ENCODE measurements around the gene CDYL. TPM values are rescaled to one million over a fixed set of nuclear protein-coding genes. Genes with fewer than 3 reads are reported as not detected.

The CDYL gene
- total RNA-seq, 1 donor from 2014 or later, result 51.9 TPM

DNA sequence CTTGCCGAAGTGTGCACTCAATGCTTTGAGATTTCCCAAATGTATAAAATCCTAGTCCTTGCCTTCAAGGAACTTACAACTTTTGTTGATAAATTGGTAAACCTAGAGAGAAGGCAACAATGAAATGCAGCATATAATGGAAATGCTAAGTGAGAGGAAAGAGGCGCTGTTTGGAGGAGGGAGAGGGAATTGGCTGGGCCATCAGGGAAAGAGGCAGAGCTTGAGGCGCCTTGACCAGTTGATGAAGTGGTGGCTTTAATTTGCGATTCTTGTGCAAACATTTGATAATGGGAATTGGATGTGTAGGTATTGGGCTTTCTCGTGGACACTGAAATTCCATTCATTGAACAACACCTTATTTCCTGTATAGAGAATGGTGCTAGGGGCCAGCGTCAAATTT, 1.9 kb upstream of the CDYL start:
- DNase-seq (ENCODE audit: low spot score), result no peak

DNA sequence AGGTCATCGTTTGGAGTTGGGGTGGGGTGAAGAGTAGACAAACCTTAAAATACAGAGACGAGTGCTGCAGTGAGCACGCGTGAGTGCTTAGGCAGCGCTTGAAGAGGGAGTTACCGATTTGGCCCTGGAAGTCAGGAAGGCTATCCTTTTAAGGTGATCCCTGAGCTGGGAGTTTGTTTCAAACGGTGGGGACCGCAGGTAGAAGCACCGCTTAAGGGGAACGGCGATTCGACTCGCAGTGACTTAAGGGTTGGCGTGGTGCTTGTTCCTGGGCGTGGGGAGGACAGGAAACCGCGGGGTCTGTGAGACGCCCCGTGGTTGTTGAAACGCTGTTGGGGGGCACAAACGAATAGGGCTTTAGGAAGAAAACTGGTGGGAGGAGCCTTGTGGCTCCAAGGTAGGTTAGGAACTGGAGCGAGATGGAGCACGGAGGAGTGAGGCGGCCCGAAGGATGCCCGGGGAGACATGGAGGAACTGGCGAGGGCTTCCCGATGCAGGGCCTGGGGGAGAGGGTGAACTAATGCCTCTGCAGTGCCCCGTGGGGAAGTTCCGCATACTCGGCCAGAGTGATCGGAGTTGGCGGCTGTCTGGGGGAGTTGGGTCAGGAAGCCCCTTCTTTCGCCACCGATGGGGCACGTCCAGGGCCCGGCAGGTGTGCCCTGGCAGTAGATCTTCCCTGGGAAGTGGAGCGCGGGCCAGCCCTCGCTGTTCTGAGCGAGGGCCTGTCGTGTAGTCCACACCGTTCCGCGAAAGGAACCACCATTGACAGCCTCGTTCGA, 1.3 kb upstream of the CDYL start:
- DNase-seq (ENCODE audit: low spot score), result peak; percentile 91

DNA sequence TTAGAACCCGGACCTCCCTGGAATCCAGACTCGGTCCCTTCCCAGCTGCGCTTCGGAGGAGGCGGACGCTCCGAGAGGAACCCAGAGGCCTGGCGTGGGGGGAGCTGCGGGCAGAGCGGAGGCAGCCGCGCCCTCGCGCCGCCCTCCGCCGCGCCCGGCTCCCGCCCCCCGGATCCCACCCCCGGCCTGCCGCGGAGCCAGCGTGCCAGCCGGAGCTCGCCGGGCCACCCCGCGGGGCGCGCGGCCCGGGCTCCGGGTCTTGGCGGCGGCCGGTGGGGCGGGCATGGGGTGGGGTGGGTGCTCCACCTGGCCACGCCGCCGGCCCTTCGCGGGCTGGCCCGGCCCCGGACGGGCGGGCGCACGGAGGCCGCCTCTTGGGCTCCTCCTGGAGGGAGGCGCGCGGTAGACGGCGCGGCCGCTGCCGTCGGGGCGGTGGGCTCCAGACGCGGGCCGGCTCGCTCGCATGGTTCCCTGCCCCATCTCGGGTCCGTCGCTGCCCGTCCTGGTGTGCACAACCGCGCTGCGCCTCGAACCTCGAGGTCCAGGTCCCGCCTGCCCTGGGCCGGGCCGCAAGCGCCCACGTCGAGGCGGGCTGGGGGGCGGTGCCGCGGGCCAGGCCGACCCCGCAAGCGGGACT, 592 bp upstream of the CDYL start:
- peak; percentile 91 for DNase-seq (ENCODE audit: low spot score)

DNA sequence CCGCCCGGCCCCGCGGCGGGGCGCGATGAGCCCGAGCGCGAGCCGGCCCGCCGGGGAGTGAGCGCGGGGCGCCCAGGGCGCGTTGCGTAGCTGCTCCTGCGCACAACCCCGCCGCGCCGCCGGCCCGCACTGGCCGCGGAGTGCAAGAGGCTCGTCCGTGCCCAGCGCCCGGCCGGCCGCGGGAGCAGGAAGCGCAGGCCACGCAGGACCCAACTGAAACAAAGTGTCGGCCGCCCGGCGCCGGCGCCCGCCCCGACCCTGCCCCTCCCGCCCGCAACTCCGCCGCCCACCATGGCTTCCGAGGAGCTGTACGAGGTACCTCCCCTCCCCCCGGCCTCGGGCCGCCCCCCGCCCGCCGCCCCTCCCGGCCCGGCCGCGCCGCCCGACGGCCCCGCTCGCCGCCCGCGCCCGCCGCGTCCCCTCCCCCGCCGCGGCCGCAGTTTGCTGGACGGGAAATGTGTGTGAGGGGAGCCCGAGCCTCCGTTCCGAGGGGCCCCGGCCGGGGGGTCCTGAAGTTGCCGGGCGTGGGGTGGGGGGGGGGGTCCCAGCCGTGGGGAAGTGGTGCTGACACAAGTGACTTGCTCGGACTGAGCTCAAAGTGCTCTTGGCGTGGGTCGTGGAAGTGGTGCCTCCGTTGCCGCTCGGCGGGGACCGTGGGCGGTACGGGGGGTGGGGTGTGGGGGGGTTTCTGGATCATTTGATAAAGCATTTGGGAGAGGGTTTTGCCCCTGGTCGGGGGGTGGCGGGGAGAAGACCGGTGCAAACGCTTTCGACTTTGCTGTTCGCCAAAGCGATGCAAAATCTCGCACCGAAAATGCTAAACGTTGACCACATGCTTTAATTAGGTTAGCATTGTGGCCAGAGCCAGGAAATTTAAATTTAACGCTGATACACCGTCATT, 539 bp downstream of the CDYL start:
- DNase-seq (ENCODE audit: low spot score), result no peak

DNA sequence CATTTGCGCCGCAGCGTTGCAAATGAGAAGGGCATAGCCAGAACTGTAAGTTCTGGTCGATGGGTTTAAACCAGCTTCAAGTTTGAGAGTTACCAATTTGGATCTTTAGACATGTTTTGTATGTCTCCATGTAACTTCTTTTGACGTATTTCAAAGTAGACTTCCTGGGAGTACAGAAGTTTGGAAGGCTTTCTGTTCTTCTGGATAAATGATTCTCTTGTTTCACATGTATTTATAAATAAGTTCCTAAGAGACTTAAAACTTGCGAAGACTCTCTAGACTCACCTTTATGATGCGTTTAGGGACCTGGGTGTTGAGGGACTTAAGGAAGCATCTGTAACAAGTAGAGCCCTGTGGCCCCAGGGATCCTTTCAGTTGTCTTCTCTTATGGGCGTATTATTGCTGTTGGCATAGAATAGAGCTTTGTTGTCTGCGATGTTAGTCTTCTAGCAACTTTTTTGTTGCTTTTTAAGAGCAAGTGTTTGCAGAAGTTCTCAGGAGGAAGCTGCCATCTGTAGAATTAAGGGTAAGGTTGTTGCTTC, 1.3 kb downstream of the CDYL start:
- DNase-seq (ENCODE audit: low spot score), result no peak

DNA sequence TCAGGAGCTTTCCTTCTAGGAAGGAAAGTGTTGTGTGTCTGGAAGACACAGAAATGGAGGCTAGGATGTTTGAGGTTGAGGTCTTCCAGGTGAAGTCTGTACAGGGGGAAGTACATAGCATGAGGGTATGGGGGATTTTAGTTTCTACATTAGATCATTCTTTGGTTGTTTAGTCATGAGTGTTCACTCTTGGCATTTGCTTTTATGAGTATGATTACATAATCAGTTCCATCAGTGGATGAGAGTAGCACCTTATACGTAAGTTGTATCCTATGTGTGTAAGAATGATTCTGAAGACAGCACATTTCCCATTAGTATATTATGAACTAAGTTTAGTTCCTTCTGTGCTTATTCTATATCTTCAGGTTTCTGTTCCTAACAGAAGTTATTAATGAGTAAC, 1.9 kb downstream of the CDYL start:
- DNase-seq (ENCODE audit: low spot score), result no peak

DNA sequence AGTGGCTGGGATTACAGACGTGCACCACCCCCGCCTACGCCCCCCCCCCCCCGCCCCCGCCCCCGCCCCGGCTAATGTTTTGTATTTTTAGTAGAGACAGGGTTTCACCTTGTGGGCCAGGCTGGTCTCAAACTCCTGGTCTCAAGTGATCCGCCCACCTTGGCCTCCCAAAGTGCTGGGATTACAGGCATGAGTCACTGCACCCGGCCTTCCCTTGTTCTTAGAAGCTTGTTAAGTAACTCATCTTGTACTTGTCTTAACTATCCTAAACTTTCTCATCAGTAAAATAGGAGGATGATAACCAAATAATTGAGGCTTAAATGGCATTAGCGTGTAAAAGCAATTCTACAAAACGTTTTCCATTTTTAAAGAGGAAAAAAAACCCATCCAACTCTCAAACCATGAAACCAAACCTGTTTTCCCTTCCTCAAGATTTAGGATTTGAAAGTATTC, 4.2 kb downstream of the CDYL start:
- DNase-seq (ENCODE audit: low spot score), result no peak

DNA sequence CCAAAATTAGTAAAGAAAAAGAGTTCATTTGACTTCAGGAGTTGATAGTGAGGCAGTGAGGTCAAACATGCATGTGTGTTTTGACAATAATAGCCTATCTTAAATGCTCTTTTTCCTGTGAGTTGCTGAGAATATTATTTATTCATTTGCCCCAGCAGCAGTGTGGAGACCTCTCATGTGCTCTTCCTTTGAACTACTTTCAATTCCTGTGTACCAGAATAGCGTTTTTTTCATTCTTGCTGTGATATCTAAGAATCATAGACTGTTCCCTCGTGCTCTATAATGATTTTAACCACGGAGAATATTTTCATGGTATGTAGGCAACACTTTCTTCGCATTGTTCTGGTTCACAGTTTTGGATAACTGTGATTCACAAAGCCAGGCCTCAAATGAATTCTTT, 5.2 kb downstream of the CDYL start:
- DNase-seq (ENCODE audit: low spot score), result no peak

DNA sequence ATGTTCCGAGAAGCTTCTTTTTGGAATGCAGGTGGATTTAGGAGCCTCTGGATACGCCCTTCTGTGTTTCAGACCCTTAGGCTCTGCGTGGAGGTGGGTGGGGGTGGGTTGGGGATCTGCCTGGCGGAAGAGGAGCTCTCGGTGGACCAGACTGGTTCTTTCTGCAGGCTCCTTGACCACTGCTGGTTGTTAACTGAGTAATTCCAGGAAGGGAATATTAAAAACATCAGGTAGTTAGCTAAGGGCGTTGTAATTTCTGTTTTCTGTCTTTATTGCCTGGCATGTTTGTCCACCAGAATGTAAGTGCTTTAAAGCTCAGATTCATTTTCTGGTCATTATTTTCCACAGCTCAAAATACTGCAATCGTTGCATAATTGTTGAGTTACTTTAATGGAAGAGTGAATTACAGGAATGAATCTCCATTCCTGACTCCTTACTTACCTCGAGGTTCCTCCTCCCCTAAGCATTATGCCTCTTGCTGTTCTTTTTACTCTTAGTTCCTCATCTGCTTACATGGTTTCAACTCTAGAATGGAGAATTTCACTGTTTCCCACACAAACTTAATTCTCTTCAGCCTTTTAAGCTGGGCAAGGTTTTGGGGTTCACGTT, 5.9 kb downstream of the CDYL start:
- DNase-seq (ENCODE audit: low spot score), result no peak

DNA sequence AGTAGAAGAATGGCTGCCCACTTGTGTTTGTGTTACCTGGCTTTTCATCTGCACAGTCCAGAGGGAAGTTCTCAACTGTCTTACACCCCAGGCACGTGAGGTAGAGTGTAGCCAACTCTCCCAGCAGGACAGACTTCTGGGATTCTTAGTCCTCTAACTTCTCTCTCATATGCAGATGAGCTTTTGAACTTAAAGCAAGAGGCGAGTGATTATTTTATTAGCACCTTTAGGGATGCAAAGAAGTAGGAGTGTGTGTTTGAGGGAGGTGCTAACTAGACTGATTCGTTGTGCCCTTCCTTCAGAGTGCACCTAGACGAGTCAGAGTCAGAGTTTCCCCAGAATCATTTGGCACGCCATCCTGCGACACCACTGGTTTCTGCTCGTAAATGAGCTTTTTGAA, 10.8 kb downstream of the CDYL start:
- no peak for DNase-seq (ENCODE audit: low spot score)

DNA sequence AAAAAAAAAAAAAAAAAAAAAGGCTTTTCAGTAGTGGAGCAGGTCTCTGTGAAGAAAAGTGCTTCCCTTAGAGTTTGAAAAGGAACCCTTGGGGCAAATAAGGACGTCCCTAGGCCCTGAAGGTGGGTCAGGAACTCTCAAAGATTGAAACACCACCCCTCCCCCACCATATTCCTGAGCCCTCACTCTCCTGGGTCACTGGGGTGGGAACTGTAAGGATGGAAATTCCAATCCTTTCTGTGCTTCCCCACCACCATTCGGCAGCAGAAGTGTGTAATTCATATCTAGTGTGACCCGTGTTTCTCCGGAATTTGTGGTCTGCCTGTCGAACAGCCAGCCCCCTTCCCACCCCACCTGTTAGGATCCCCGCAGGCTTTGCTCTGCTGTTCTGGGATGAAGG, 12.3 kb downstream of the CDYL start:
- DNase-seq (ENCODE audit: low spot score), result no peak

DNA sequence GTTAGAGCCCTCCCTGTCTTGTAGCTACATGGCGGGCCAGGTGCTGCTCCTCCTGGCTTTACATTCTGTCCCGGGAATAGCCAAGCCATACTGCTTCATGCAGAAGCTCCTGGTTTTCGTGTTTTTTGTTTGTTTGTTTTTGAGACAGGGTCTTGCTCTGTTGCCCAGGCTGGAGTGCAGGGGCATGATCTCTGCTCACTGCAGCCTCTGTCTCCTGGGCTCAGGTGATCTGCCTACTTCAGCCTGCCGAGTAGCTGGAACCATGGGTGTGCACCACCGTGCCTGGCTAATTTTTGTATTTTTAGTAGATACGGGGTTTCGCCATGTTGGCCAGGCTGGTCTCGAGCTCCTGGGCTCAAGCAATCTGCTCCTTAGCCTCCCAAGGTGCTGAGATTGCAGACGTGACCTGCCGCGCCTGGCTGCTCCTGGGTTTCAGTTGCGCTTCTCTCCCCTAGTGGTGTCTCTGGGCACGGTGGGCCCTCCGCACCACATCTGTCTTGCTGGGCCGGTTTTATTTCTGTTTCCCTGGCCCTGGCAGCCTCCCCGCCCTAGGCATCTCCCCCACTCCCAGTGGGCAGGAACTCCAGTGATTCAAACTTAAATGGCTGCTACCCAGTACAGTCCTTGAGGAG, 12.9 kb downstream of the CDYL start:
- DNase-seq (ENCODE audit: low spot score), result no peak

DNA sequence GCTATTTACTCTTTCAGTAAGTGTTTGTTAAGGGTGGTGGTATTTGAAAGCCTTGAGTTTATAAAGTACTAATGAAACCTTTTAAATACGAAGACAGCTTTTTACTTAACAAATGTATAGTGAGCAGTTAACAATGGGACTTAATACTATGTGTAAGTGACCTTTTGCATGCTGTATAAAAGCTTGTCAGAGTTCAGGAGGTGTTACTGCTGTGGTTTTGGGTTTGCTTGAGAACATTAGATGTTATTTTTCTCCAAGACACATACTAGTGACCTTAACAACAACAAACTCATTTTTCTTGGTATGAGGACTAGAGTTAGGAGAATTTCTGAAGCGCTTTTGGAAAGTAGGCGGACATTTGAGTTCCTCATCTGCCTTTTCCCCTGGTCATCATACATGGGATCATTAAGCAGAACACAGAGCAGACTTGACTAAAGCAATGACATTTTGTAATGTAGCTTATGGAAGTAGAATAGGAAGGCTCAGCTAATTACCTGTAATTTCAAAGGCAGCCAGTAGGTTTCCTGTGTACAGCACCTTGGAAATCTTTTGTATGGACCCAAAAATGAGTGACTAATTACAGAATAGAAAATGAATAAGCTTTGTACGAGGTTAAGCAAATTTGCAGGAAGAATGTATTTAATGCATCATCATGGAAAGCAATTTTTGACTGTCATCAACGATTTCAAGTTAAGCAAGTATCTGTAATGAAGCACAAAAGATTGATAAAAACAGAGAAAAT, 14.1 kb downstream of the CDYL start:
- no peak for DNase-seq (ENCODE audit: low spot score)

DNA sequence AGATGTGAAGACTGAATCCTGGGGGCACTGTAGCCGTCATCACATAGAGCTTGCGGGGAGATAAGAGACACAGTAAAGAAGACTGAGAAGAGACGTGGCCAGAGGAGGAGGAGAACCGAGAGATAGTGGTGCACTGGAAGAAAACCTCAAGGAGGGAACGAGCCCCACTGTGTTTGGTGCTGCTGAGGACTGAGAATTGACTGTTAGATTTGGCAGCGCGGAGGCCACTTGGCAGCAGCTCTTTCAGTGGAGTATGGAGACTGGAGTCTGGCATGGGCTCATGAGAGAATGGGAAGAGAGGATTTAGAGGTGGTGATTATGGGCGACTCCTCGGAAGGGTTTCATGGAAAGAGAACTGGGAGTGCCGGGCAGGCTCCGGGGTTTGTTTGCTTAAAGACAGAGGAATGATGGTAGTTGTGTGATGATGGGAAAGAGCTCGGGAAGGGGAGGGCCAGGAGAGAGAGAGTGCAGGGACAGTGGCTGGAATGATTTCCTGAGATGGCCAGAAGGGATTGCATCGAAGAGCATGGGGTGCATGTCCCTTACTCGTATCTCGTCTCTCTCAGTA, 18.0 kb downstream of the CDYL start:
- DNase-seq (ENCODE audit: low spot score), result no peak

DNA sequence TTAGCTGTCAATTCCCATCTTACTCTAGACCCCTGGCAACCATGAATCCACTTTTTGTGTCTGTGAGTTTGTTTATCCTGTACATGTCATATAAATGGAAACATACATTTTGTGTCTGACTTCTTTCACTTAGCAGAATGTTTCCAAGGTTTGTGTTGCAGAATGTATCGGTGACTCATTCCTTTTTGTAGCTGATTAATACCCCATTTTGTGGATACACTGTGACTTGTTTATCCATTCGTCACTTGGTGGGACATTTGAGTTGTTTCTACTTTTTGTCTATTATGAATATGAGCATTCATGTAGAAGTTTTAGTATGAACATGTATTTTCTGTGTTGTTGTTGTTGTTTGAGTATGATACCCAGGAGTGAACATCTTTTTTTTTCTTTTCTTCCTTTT, 21.4 kb downstream of the CDYL start:
- DNase-seq (ENCODE audit: low spot score), result no peak

DNA sequence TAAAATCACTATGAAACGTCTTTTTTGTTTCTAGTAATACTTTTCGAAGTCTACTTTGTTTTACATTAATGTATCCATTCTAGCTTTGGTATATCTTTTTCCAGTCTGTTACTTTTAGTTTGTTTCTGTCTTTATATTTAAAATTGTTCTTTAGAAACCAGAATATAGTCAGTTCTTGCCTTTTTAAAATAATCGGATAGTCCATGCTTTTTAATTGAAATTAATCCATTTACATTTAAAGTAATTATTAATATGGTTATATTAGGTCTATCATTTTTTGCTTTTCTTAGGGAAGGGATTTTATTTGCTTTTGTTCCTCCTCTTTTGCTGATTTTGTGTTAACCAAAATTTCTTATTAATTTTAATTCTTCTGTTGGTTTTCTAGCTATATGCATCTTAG, 23.7 kb downstream of the CDYL start:
- DNase-seq (ENCODE audit: low spot score), result no peak

DNA sequence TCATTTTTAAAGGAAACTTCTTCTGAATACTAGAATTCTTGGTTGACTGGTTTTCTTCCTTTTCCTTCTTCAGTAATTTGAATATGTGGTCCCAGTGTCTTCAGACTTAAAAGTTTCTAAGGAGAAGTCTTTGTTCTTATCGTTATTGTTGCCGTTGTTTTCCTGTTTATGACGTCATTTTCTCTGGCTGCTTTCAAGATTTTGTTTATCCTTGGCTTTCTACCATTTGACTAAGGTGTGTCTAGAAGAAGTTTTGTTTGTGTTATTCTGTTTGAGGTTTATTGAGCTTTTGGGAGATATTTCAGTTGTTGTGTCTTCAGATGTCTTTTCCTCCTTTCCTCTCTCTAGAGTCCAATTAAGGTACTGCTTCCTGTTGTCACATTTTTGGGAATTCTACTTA, 24.5 kb downstream of the CDYL start:
- no peak for DNase-seq (ENCODE audit: low spot score)

DNA sequence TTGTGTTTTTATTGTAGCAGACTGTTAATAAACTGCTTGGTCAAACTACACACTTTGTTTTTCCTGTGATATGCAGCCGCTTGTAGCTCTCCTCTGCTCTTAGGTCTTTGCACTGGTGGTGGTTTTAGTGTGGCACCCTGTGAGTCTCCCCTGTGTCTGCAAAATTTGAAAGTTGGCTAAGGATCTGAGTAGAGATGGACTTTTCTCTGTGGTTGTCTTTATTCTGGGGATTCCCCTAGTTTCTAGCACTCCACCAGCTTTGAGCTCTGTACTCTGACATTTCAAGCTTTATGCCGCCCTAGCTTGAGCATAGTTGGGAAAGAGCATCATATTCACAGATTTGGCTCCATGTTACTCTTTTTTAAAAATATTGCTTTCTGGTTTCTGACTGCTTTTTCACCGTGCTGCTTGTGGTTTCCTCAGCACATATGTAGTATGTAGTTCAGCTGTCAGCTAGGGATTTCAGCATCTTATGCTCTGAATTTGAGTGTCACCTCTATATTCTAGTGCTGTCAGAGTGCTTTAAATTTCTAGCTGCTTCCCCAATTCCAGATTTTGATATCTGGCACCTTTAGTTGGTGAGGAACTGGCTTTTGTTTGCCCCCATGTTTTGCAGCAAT, 25.4 kb downstream of the CDYL start:
- no peak for DNase-seq (ENCODE audit: low spot score)

DNA sequence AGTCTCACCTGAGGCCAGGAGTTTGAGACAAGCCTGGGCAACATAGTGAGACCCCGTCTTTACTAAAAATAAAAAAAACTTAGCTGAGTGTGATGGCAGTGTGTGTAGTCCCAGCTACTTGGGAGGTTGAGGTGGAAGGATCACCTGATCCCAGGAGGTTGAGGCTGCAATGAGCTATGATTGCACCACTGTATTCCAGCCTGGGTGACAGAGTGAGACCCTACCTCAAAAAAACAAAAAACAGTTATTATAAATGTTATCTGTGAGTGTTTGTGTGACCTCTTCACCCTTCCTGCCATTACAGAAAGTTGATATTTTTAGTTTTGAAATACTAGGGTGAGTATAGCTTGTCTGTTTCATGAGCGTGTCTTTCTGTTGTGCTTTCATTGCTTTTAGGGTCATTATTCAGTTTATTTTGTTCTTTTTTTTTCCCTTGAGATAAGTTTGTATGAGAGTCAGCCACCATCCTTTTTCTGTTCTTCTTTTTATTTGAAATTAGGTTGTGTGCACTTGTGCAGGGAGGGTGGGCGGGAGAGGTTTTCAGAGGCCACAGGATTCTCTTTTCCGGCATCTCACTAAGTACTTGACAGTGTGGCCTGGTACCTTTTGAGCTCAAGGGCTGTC, 26.2 kb downstream of the CDYL start:
- no peak for DNase-seq (ENCODE audit: low spot score)
